ENCODE results near the gene UBQLN4. TPM values are rescaled to one million over a fixed set of nuclear protein-coding genes. Genes with fewer than 3 reads are reported as not detected.

UBQLN4 gene
- total and polyA plus RNA-seq, 9 of the 15 experiments (the other 6 are each of a cell fraction or from before 2014, with no cell fraction given): 13.5 to 65.5 (median 37.0) TPM

GRCh38 chr1:156020293-156021092, 33.1 kb downstream of the UBQLN4 start, which contains the start of gene SSR2 (continued):
- TF ChIP-seq ZNF592 (IDR thresholded peaks at IDR 0.05) (no peak), SMARCB1 (IDR thresholded peaks at IDR 0.05; ENCODE audit: insufficient read length, low read depth) (no peak), ZBTB34 (CRISPR knock-in tag; IDR thresholded peaks at IDR 0.05) (no peak), JUND (IDR thresholded peaks at IDR 0.05; ENCODE audit: borderline replicate concordance, low read depth, low read length) (peak; percentile 69), JUND (tag; IDR thresholded peaks at IDR 0.05; ENCODE audit: borderline replicate concordance, low read depth, low read length) (no peak; the same call in 2 of the 3 replicates), CXXC5 (CRISPR knock-in tag; IDR thresholded peaks at IDR 0.05) (0 out of 2 replicates have a peak, but pooled peaks have one; percentile 32), PHF8 (IDR thresholded peaks at IDR 0.05; ENCODE audit: borderline replicate concordance, low read length) (peak; percentile 84; the same call in 1 of the 2 replicates), HDAC8 (tag; IDR thresholded peaks at IDR 0.05) (no peak), NRF1 (conservative IDR thresholded peaks at IDR 0.05 in 1 of 2, IDR thresholded peaks at IDR 0.05 in 1 of 2) (no peak), ZNF124 (CRISPR knock-in tag; IDR thresholded peaks at IDR 0.05) (no peak), HNRNPL (IDR thresholded peaks at IDR 0.05; ENCODE audit: low read depth, low read length) (no peak), BMI1 (IDR thresholded peaks at IDR 0.05; ENCODE audit: low read length) (no peak), RBFOX2 (IDR thresholded peaks at IDR 0.05; ENCODE audit: low read depth, low read length) (peak; percentile 90), ELF1 (tag; IDR thresholded peaks at IDR 0.05) (peak; percentile 89), TEAD4 (IDR thresholded peaks at IDR 0.05; ENCODE audit: low read length) (no peak), TEAD4 (CRISPR knock-in tag; IDR thresholded peaks at IDR 0.05; ENCODE audit: borderline replicate concordance) (no peak), ESRRA (IDR thresholded peaks at IDR 0.05; ENCODE audit: borderline replicate concordance, low read depth) (no peak), ZBTB26 (CRISPR knock-in tag; IDR thresholded peaks at IDR 0.05) (no peak)
- TF ChIP-seq, protein P1, sequence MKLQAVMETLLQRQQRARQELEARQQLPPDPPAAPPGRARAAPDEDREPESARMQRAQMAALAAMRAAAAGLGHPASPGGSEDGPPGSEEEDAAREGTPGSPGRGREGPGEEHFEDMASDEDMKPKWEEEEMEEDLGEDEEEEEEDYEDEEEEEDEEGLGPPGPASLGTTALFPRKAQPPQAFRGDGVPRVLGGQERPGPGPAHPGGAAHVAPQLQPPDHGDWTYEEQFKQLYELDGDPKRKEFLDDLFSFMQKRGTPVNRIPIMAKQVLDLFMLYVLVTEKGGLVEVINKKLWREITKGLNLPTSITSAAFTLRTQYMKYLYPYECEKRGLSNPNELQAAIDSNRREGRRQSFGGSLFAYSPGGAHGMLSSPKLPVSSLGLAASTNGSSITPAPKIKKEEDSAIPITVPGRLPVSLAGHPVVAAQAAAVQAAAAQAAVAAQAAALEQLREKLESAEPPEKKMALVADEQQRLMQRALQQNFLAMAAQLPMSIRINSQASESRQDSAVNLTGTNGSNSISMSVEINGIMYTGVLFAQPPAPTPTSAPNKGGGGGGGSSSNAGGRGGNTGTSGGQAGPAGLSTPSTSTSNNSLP (IDR thresholded peaks at IDR 0.05; ENCODE audit: borderline replicate concordance, low read depth, low read length): no peak
